Central memory CD4-positive, alpha-beta T cell (primary cell): ENCODE results near the gene AMPD2.

Source experiments
- DNase-seq: peaks from one replicate; pipeline ENCODE4 v3.0.0; 2022

Gene AMPD2

DNA sequence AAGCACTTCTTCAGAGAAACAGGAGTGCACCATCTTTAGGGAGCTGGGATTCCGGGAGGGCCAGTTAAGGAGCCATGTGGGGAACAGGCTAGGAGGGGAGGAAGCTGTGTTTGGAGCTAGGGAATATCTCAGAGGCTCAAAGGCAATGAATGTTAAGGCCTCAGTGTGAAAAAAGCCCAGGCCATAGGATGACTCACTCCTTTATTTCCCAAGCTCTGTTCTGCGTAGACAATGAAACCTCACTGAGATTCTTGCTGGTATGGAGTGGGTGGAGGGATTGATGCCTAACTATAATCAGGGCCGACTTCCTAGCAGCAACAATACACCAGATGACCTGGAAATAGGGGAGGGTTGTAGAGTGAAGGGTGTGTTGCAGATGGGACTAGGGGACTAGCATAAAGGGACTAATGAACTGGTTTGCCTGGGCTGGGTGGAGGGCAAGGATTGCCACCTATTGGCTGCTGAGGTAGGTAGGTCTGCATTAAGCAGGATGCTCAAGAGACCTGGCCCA, 2.3 kb upstream of the AMPD2 start:
- DNase-seq = no peak

DNA sequence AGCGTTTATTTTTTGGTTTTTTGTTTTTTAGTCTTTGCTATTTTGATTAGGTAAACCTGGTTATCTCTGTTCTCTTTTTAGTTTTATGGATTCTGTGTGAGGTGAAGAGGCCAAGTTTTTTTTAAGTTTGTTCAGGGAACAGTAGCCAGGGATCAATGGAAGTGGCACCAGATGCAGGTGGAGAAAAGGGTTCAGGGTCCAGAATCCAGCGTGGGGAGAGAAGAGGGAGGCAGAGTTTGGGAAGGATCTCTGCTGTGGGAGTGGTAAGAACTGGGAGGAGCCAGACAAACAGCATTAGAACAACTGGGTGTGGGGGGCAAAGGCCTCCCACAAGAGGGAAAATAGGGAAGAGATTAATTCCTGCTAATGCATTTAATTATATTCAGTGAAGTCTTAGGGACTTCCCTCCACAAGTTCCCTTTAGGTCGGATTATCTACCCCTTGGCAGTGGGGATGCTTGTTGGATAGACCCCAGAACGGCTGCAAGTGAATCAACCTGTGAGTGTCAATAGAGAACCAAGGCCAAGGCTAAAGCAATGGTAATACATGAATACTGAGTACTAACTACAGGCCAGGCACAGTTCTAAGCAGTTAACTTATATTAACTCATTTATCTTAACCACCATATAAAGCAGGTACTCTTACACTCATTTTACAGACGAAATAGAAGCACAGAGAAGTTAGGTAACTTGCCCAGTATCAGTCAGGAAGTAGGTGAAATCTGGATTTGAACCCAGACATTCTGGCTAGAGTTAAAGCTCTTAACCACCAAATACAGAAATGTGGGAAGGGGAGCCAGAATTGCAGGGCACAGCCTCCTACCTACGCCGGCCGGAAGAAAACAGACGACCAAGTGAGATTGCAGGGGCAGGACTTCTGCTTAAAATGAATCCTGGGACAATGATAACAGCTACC, 719 bp upstream of the AMPD2 start:
- no peak for DNase-seq

DNA sequence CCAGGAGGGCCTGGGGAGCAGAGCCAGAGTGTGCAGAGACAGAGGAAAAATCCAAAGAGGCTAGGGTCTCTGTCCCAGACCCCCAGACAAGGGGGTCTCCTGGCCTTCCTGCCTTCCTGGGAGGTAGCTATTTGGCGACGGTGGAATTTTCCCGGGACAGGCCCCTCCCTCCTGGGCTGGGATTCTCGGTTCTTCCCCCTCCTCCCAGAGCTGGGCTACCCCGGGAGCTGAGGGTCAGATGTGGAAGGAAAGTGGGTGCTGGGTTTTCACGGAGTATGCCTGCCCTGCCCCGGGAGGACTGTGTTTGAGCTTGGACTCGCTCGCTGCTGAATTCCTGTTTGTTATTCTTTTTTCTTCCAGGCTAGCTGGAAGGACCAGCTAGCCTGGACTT, 759 bp downstream of the AMPD2 start:
- no peak for DNase-seq

DNA sequence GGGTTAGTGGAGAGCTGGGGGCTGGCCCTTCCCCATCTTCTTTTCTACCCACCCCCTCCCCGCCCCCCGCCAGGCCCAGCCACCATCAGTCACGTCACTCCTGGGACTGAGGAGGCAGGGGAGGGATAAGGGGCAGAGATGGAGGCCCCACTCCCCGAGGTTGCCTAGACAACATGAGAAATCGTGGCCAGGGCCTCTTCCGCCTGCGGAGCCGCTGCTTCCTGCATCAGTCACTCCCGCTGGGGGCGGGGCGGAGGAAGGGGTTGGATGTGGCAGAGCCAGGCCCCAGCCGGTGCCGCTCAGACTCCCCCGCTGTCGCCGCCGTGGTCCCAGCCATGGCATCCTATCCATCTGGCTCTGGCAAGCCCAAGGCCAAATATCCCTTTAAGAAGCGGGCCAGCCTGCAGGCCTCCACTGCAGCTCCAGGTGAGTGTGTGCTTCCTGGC, 1.2 kb downstream of the AMPD2 start:
- peak; percentile 97 for DNase-seq

DNA sequence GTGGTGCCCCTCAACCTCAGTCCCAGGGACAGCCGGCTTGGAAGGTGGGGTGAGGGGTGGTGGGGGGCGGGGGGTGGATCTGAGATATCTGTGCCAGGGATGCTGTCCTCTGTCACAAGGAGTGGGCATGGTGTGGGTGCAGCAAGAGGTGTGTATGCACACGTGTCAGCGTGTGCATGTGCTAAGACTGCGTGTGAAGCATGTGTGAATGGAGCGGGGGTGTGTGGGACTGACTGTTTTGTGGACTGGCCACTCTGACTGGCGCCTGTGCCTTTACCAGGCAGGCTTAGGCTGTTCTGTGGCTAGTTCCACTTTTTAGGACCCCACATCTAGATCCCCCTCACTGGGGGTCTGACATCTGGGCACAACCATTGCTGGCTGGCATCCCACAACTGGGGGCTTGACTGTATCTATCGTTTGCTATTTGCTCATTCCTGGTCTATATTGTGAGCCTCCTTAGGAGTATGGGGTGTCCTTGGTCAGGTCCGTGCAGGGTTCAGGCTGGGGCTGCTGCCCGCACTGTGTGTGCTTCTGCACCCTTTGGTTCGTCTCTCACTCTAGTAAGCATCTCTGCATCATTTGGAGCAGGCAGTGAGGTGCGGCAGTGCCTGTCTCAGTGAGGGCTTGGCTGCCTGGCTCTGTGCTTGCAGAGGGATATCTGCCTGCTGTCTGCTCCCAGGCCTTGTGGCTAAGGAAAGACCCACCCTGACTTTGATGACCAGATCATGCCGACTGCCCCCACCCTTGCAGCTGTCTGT, 1.9 kb downstream of the AMPD2 start:
- no peak for DNase-seq

DNA sequence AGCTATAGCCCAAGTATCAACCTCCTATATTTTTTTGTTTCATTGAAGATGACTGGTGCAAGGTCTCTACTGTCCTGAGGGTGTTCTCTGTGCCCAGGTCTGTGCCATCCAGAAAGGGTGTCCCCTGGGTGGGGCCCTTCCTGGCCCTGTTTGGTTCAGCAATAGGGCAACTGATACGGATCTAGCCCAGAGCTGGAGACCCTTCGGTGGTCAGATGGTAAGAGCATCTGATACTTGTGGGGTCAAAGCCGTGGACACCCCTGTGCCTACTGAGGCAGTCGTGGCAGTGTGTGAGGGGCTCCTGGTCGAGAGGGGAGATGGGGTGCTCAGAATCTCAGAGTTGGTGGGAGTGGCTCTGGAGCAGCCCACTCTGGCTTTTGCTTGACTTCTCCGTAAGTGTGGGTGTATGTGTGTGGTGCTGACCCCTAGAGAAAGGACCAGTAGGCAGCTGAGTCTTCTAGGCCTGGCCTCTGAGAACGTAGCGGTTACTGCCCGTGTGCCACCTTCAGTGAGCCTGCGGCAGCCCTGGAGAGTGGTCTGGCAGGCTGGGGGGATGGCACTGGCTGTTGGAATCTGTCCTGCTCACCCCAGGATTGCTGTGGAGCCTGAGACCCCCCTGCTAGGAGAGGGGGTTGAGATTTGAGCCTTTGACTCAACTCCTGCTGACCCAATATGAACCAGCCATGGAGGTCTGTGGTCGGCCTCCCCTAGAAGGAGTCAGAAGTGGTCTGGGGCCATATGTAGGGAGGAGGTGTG, 2.7 kb downstream of the AMPD2 start:
- no peak for DNase-seq

DNA sequence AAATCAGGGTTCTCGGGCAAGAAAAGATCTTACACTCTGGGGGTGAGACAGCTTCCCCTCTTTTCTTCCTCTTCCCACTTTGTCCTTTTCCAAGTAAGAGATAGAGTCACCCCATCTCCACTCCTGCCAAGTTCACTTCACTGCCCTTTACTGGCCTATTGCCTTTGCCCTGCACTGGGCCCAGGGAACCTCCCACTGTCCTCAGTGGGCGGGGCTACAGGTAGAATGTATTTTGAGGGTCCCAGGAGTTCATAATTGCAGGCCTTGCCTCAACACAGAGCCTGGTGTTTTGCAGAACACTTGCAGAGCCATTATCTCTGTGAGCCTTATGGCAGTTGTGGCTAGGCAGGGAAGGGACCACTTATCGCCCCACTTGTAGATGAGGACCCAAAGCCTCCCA, 3.3 kb downstream of the AMPD2 start:
- DNase-seq = no peak

DNA sequence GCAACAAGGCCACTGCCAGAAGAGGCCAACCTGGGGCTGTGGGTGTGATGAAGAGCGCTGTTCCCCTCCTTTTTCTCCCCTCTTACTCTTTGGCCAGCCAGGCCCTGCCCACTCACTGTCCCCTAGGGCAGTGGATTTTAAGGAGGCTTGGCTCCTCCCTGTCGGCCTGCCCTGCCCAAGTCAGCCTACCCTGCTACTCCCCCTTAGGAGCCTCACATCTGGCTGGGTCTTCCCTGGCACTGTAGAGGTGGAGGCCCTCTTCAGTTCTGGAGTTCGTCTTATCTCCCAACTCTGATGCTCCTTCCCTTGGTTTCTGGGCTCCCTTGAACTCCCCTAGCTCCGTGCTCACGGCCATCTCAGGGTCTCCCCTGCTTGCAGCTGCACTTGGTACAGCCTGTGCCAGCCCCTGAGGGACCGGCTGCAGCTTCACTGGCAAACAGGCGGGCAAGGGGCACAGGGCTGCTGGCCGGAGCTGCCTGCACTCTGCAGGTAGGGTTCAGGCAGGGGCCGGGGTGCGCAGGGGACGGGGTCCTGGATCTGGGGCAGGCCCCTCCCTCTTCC, 4.0 kb downstream of the AMPD2 start:
- no peak for DNase-seq

DNA sequence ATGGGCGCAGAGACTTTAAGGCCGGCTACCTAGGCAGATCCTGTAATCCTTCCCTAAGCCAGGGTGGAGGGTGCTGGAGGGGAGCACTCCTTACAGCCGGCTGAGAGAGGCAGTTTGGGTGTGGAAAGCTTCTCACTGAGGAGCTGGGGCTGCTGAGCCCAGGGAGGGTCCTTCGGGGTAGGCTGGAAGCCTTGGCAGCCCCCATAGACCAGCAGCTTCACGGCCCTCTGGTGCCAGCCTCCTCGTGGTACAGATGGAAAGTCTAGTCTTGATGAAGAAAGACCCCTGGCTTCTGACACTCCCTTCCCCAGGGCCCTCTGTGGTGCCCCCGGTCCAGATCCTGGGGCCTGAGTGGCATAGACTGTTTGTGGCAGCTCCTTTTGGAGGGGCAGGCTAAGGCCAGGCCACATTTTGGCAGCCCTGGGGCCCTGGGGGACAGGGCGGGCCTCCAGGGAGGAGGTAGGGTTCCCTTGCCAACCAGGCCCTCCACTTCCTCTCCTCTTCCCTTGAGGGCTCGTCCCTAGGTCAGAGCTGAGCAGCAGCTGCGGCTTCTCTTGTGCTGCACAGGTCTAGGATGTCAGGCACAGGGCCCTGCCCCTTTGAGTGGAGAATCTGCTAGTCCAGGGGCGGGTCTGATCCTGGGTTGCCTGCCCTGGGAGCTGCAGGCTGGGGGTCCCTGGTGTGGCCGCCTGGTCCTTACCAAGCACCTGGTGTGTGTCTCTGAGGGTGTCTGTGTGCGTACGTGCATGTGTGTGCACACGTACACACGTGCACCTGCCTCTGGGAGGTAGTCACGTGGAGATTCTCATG, 4.8 kb downstream of the AMPD2 start:
- no peak for DNase-seq

DNA sequence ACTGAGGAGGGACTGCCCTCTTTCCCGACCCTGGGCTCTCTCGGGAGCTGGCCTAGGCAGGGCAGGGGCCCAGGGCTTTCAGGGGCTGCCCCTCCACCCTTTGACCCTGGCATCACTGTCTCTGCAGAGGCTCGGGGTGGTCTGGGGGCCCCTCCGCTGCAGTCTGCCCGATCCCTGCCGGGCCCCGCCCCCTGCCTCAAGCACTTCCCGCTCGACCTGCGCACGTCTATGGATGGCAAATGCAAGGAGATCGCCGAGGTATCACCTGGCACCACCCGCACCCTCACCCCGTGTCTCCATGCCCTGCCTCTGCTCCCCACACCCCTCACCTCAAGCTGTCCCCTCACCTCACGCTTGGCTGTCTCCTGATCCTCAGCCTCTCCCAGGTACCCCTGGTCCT, 5.5 kb downstream of the AMPD2 start:
- DNase-seq = no peak

DNA sequence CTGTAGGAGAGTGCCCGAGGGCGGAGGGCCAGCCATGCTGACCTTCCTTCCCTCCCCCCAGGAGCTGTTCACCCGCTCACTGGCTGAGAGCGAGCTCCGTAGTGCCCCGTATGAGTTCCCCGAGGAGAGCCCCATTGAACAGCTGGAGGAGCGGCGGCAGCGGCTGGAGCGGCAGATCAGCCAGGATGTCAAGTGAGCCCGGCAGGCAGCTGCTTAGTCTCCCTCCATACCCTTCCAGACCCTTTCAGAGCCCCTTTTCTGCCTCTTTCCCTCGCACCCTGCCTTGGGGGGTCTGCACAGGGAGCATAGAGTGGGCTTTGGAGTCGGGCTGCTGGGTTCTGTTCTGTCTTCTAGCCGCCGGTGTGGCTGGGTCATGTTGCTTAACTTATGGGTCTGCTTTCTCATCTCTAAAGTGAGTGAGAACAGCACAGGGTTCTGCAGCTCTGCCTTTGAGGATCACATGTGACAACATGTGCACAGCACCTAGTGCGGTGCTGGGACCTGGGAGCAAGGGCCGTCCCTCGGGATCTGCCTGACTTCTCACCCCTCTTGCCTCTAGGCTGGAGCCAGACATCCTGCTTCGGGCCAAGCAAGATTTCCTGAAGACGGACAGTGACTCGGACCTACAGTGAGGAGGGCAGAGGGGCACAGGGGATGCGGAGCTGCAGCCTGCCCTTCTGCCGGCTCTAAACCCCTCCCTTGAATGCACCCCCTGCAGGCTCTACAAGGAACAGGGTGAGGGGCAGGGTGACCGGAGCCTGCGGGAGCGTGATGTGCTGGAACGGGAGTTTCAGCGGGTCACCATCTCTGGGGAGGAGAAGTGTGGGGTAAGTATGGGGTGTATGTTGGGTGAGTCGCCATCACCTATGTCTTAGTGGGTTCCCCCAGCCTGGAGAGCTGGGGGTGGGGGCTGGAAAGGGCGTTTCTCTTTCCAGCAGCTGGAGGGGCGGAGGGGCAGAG, 6.2 kb downstream of the AMPD2 start:
- no peak for DNase-seq

DNA sequence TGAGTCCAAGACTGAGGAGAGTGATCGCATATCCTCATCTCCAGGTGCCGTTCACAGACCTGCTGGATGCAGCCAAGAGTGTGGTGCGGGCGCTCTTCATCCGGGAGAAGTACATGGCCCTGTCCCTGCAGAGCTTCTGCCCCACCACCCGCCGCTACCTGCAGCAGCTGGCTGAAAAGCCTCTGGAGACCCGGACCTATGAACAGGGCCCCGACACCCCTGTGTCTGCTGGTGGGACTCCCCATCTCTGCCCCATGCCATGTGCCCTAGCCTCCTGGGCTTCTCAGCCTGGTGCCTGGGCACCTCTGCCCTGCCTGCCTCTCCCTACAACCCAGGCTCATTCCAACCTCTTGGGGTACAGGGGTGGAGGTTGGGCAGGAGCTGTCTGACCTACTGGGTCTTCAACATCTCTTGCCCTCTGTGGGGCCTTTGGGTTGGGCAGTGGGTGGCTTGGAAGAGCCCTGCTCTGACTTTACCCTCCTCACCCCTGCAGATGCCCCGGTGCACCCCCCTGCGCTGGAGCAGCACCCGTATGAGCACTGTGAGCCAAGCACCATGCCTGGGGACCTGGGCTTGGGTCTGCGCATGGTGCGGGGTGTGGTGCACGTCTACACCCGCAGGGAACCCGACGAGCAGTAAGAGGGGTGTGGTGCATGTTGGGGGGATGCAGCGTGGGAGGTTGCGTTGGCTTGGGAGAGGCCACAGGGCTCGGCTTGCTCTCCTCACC, 7.2 kb downstream of the AMPD2 start:
- DNase-seq = no peak

DNA sequence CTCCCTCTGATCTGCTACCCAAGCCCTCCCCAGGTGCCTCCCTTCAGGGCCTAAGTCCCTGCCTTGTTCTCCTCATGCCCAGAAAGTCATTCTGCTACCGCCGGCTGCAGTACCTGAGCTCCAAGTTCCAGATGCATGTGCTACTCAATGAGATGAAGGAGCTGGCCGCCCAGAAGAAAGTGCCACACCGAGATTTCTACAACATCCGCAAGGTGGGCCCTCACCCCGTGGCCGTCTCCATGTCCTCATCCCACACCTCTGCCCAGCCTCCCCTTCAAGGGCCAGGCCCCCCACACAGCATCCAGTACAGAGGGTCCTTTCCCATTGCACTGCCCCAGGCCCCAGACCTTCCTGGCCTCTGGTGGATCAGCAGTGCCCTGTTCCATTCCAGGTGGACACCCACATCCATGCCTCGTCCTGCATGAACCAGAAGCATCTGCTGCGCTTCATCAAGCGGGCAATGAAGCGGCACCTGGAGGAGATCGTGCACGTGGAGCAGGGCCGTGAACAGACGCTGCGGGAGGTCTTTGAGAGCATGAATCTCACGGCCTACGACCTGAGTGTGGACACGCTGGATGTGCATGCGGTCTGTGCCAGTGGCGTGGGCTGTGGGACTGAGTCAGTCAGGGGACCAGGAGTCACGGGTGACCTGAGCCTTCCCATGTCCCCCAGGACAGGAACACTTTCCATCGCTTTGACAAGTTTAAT, 8.2 kb downstream of the AMPD2 start:
- DNase-seq = no peak

DNA sequence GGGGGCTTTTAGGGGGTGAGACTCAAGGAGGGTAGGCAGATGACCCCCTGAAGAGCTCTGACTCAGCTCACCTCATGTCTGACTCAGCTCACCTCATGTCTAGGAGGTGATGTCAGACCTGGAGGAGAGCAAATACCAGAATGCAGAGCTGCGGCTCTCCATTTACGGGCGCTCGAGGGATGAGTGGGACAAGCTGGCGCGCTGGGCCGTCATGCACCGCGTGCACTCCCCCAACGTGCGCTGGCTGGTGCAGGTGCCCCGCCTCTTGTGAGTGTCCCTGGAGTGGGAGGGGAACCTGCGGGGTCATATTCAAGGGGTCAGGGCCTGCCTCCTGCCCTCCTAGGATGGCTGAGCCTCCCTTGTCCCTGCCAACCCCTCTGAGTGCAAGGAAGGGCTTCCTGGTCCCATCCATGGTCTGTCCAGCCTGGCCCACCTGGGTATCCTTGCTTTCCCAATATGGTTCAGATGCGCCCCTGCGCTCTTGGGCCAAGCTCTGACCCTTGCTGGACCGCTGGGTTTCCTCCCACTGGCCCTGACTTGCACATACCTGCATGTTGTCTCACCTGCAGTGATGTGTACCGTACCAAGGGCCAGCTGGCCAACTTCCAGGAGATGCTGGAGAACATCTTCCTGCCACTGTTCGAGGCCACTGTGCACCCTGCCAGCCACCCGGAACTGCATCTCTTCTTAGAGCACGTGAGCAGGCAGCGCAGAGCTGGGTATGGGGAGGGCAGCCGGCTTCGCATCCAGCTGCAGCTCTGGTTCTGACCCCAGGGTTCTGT, 9.1 kb downstream of the AMPD2 start:
- no peak for DNase-seq

DNA sequence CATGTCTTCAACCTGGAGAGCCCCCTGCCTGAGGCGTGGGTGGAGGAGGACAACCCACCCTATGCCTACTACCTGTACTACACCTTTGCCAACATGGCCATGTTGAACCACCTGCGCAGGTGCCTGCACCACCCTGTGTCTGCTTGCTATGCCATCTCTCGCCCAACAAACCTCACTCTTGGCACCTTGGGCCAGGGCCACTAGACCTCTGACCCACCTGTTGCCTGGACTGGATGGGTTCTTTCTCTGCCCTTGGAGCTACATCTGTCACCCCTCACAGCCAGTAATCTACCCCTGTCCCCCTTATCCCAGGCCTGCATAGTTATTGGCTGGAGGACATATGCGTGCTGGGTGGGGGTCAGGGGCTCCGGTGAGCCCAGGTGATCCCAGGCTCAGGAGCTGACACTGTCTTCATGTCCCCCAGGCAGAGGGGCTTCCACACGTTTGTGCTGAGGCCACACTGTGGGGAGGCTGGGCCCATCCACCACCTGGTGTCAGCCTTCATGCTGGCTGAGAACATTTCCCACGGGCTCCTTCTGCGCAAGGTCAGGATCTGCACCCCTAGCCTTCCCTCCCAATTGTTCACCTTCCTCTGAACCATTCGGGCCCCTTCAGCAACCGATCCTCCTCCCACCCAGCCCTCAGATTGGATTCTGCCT, 9.9 kb downstream of the AMPD2 start:
- DNase-seq = no peak

DNA sequence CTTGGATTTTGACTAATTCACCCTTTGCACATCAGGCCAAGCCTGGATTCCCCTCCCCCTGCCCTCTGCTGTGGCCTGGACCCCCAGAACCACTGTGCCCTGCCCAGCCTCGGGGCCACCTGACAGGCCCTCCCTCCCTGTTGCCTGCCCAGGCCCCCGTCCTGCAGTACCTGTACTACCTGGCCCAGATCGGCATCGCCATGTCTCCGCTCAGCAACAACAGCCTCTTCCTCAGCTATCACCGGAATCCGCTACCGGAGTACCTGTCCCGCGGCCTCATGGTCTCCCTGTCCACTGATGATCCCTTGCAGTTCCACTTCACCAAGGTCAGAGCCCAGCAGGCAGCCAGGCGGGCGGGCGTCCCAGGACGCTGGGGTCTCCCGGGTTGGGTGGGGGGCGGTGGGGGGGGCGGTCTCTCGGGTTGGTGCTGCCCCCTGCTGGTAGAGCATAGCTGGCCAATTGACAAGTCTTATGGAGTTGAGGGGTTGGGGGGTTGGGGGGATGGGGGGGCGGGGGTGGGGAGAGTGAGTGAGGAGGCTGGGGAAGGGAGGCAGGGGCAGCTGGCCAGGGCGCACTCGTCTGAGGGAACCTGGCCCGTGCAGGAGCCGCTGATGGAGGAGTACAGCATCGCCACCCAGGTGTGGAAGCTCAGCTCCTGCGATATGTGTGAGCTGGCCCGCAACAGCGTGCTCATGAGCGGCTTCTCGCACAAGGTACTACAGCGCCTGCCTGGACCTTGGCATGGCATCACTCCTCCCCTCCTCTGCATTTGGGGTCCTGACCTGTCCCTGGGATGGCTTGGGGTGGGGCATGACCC, 10.7 kb downstream of the AMPD2 start:
- DNase-seq = no peak
